GM12873 (cell line): ENCODE measurements around the gene CHPT1.
A peak's percentile ranks its signal among the peaks of the same experiment; 100 is the strongest.

Experiments
- CTCF ChIP-seq: IDR thresholded peaks from 2 replicates; pipeline ENCODE4 v1.5.1; 2012; ENCODE audit warnings: low read depth, mild to moderate bottlenecking, moderate library complexity, low read length, control low read depth; ENCODE audit not compliant: insufficient read depth; ENCODE audit errors: missing control alignments

Gene CHPT1

GRCh38 chr12:101743724-101744472, 46.5 kb downstream of the CHPT1 start:
- TF ChIP-seq CTCF, result peak; percentile 42

GRCh38 chr12:101745481-101745880, 48.0 kb downstream of the CHPT1 start:
- no peak for TF ChIP-seq CTCF

- TF ChIP-seq CTCF, result no peak
These were observed 48.8 kb downstream of the CHPT1 start for GRCh38 chr12:101746196-101746595.

DNA sequence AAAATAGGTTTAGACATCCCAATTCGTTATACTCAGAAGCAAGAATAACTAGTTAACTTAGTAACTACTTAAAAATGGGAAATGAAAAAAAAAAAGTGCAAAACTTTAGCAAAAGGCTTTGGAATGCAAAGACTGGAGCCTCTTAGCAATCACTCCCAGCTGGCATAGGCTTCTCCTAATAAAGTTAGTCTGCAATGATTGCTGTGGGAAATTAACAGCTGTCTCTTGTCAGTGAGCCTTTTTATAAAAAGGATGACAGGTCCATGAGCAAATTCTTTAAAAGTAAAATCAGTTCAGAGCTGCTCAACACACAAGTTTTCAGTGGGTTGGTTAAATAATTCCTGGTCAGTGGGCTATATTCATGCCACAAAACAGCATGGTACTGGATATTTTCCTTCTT, 49.2 kb downstream of the CHPT1 start:
- TF ChIP-seq CTCF, result no peak

DNA sequence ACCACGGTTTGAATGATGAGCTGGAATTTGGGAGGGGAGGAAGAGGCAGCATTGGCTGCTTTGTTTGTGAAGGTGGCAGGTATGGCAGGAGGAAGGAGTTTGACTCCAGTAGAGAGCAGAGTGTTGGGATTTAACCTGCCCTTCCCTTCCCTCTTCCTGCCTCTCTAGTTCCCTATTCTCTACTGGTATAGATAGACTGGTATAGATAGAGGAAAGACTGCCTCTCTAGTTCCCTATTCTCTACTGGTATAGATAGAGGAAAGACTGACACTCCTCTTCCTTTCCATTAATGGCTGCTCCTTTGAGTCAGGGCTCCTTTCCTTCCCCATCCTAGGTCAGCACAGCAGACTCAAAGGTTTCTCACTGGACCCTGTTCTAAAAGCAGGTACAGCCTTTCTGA, 50.3 kb downstream of the CHPT1 start:
- TF ChIP-seq CTCF, result no peak

- no peak for TF ChIP-seq CTCF
These were observed 51.5 kb downstream of the CHPT1 start for GRCh38 chr12:101748907-101749306.

- no peak for TF ChIP-seq CTCF
These were observed 52.2 kb downstream of the CHPT1 start for GRCh38 chr12:101749657-101750056.
